H1 (cell line): ENCODE data around the gene CASKIN2. TPM values are rescaled to one million over a fixed set of nuclear protein-coding genes. Genes with fewer than 3 reads are reported as not detected.

Source experiments
- CTCF ChIA-PET: fragments of 300-600 bp; sonication (Branson Sonifier 250); formaldehyde crosslinking; loops from one replicate; lab custom pipeline; 2021; ENCODE audit not compliant: partially characterized antibody; lab: Charles Lee
- POLR2A ChIA-PET: fragments of 300-600 bp; sonication (Branson Sonifier 250); formaldehyde crosslinking; loops from one replicate; lab custom pipeline; 2021; ENCODE audit warnings: inconsistent platforms; ENCODE audit not compliant: partially characterized antibody; lab: Charles Lee
- DNase-seq, 2 experiments: peaks; one replicate each; pipeline versions ENCODE4 v3.0.0 to v3.0.0-alpha.2; 2010 to 2022; ENCODE audit warnings: low spot score in 2 of 2, low read depth in 1 of 2, mixed read lengths in 1 of 2
- FAIRE-seq: peaks from 2 replicates; lab custom pipeline; 2011; peaks lifted over from hg19 to GRCh38; lab: Jason Lieb, UNC
- H2AFZ ChIP-seq: 2 replicates; pipeline ENCODE4 v1.8.1; 2012; ENCODE audit warnings: low read length, inconsistent platforms
- H2AK5ac ChIP-seq: 2 replicates; pipeline ENCODE4 v1.6.1; 2013; ENCODE audit warnings: low read depth, low read length
- H2BK120ac ChIP-seq: replicated peaks from 2 replicates; pipeline ENCODE3; 2013; ENCODE audit warnings: low read depth, low read length, inconsistent platforms
- H2BK12ac ChIP-seq: 2 replicates; pipeline ENCODE4 v1.6.1; 2013; ENCODE audit warnings: low read depth, low read length
- H2BK15ac ChIP-seq: 2 replicates; pipeline ENCODE4 v1.6.1; 2013; ENCODE audit warnings: low read length
- H2BK20ac ChIP-seq: 2 replicates; pipeline ENCODE4 v1.6.1; 2013; ENCODE audit warnings: low read length
- H2BK5ac ChIP-seq: 2 replicates; pipeline ENCODE4 v1.6.1; 2013; ENCODE audit warnings: low read depth, low read length
- H3K14ac ChIP-seq: 2 replicates; pipeline ENCODE4 v1.6.1; 2013; ENCODE audit warnings: inconsistent platforms; ENCODE audit not compliant: insufficient read length
- H3K18ac ChIP-seq: 2 replicates; pipeline ENCODE4 v1.6.1; 2013; ENCODE audit warnings: low read length; ENCODE audit errors: extremely low read depth
- H3K23ac ChIP-seq: 2 replicates; pipeline ENCODE4 v1.6.1; 2013; ENCODE audit warnings: inconsistent platforms; ENCODE audit not compliant: insufficient read length
- H3K23me2 ChIP-seq: 2 replicates; pipeline ENCODE4 v1.6.1; 2013; ENCODE audit warnings: low read depth, low read length
- H3K27ac ChIP-seq: 2 replicates; pipeline ENCODE4 v1.6.1; 2011; ENCODE audit warnings: low read depth, low read length, inconsistent platforms
- H3K27me3 ChIP-seq, 4 experiments: replicated peaks in 1 of 4; 1 replicate in 1 of 4; 2 replicates in 3 of 4; pipeline versions ENCODE4 v1.6.1 to v1.8.1; 2011 to 2013; ENCODE audit warnings: low read length in 3 of 4, mild to moderate bottlenecking in 3 of 4, inconsistent platforms in 2 of 4, mixed read lengths in 2 of 4, moderate library complexity in 1 of 4; ENCODE audit not compliant: control insufficient read depth in 3 of 4, insufficient read depth in 3 of 4; ENCODE audit errors: extremely low read depth in 1 of 4
- H3K36me3 ChIP-seq, 4 experiments: 2 replicates each; pipeline versions ENCODE4 v1.6.1 to v1.8.1; 2011 to 2013; ENCODE audit warnings: mild to moderate bottlenecking in 4 of 4, low read length in 3 of 4, moderate library complexity in 2 of 4, control low read depth in 1 of 4, inconsistent platforms in 1 of 4; ENCODE audit not compliant: insufficient read depth in 4 of 4, control insufficient read depth in 2 of 4
- H3K4ac ChIP-seq: replicated peaks from 2 replicates; pipeline ENCODE3; 2013; ENCODE audit warnings: low read length, low read depth, mixed read lengths, inconsistent platforms; ENCODE audit not compliant: insufficient read length
- H3K4me1 ChIP-seq, 4 experiments: replicated peaks in 1 of 4; 1 replicate in 1 of 4; 2 replicates in 3 of 4; pipeline versions ENCODE4 v1.6.1 to v1.8.1; 2011 to 2013; ENCODE audit warnings: low read length in 3 of 4, inconsistent platforms in 2 of 4, mixed read lengths in 1 of 4; ENCODE audit not compliant: insufficient read depth in 4 of 4, control insufficient read depth in 3 of 4
- H3K4me2 ChIP-seq, 2 experiments: 2 replicates each; pipeline versions ENCODE4 v1.6.1 to v1.8.1; 2011 to 2013; ENCODE audit warnings: low read depth in 2 of 2, low read length in 2 of 2, control low read depth in 1 of 2, inconsistent platforms in 1 of 2, mild to moderate bottlenecking in 1 of 2; ENCODE audit not compliant: insufficient read depth in 1 of 2
- H3K4me3 ChIP-seq, 4 experiments: fragments of 200-600, 300-600 bp in 1 of 4; sonication (generic), shearing (Covaris generic), sonication (Bioruptor Twin) in 1 of 4; 2 replicates each; pipeline versions ENCODE4 v1.5.1 to v1.8.1; 2011 to 2016; ENCODE audit warnings: low read length in 4 of 4, low read depth in 3 of 4, control low read depth in 2 of 4, inconsistent platforms in 2 of 4, mild to moderate bottlenecking in 2 of 4, mixed read lengths in 1 of 4, moderate library complexity in 1 of 4; ENCODE audit not compliant: insufficient read depth in 2 of 4; ENCODE audit errors: extremely low read depth in 1 of 4
- H3K56ac ChIP-seq: replicated peaks from 2 replicates; pipeline ENCODE3; 2013; ENCODE audit warnings: low read depth, mild to moderate bottlenecking, mixed read lengths, low read length, inconsistent platforms; ENCODE audit not compliant: insufficient read length
- H3K79me1 ChIP-seq: 2 replicates; pipeline ENCODE4 v1.6.1; 2013; ENCODE audit warnings: low read depth, low read length, control low read depth
- H3K79me2 ChIP-seq, 2 experiments: 2 replicates each; pipeline versions ENCODE4 v1.6.1 to v1.8.1; 2012 to 2013; ENCODE audit warnings: low read length in 2 of 2, mild to moderate bottlenecking in 2 of 2, inconsistent platforms in 1 of 2; ENCODE audit not compliant: insufficient read depth in 2 of 2, control insufficient read depth in 1 of 2
- H3K9ac ChIP-seq, 4 experiments: replicated peaks in 1 of 4; 1 replicate in 1 of 4; 2 replicates in 3 of 4; pipeline versions ENCODE4 v1.6.1 to v1.8.1; 2011 to 2013; ENCODE audit warnings: low read depth in 3 of 4, low read length in 3 of 4, control low read depth in 2 of 4, mild to moderate bottlenecking in 2 of 4, moderate library complexity in 2 of 4, inconsistent platforms in 1 of 4; ENCODE audit errors: extremely low read depth in 1 of 4
- H3K9me3 ChIP-seq, 2 experiments: 2 replicates each; pipeline versions ENCODE4 v1.6.1 to v1.8.1; 2012 to 2013; ENCODE audit warnings: mild to moderate bottlenecking in 2 of 2, moderate library complexity in 2 of 2, control low read depth in 1 of 2, inconsistent platforms in 1 of 2, low read depth in 1 of 2, low read length in 1 of 2, mixed read lengths in 1 of 2; ENCODE audit not compliant: insufficient read depth in 2 of 2
- H4K20me1 ChIP-seq, 2 experiments: replicated peaks in 1 of 2; 2 replicates each; pipeline versions ENCODE3 to v1.8.1; 2011 to 2013; ENCODE audit warnings: inconsistent platforms in 2 of 2, low read length in 2 of 2, mild to moderate bottlenecking in 1 of 2; ENCODE audit not compliant: insufficient read depth in 2 of 2, control insufficient read depth in 1 of 2
- H4K5ac ChIP-seq: 2 replicates; pipeline ENCODE4 v1.6.1; 2013; ENCODE audit warnings: low read length, low read depth, mixed read lengths, inconsistent platforms; ENCODE audit not compliant: insufficient read length
- H4K8ac ChIP-seq: 2 replicates; pipeline ENCODE4 v1.8.0; 2013; ENCODE audit warnings: mild to moderate bottlenecking, moderate library complexity, low read length, inconsistent platforms; ENCODE audit not compliant: insufficient read depth; ENCODE audit errors: extremely low read depth
- H4K91ac ChIP-seq: replicated peaks from 2 replicates; pipeline ENCODE3; 2013; ENCODE audit warnings: low read length, mixed read lengths, inconsistent platforms; ENCODE audit not compliant: insufficient read length
- BACH1 ChIP-seq: IDR thresholded peaks from 2 replicates; pipeline ENCODE4 v1.6.1; 2012; ENCODE audit warnings: low read length, improper control_type of control experiment
- NRF1 ChIP-seq: IDR thresholded peaks from 2 replicates; pipeline ENCODE4 v1.6.1; 2011; ENCODE audit warnings: mild to moderate bottlenecking, low read depth, low read length, improper control_type of control experiment
- RNF2 ChIP-seq: fragments of 200-900, 300-1000 bp; sonication (generic); IDR thresholded peaks from 2 replicates; pipeline ENCODE4 v1.7.1; 2016; ENCODE audit warnings: borderline replicate concordance, low read depth, mild to moderate bottlenecking, antibody characterized with exemption, low read length; ENCODE audit not compliant: poor library complexity, severe bottlenecking; ENCODE audit errors: missing control alignments
- TCF12 ChIP-seq: IDR thresholded peaks from 2 replicates; pipeline ENCODE4 v1.6.1; 2011; ENCODE audit warnings: low read depth, mild to moderate bottlenecking, low read length
- WGBS, 2 experiments: shearing (Covaris generic) in 1 of 2; methylation state at CpG; one replicate each; pipeline versions ENCODE4 v1.1.6 to v1.1.7; 2013 to 2015; ENCODE audit warnings: low lambda C conversion rate in 2 of 2, mixed read lengths in 2 of 2, inconsistent platforms in 1 of 2, low coverage in 1 of 2, missing lambda C conversion rate in 1 of 2; ENCODE audit not compliant: insufficient replicate concordance in 2 of 2, insufficient coverage in 1 of 2, insufficient read length in 1 of 2; ENCODE audit errors: extremely low coverage in 1 of 2, missing lambda C conversion rate in 1 of 2; 5-methylcytosine and 5-hydroxymethylcytosine counted together
- polyA plus RNA-seq, 7 experiments: library from polyadenylated mRNA; depleted of rRNA in 3 of 7; stranded (reverse) in 5 of 7; unstranded in 2 of 7; fragments of >200 nt in 5 of 7; fragments of 200-250 nt in 2 of 7; gene quantifications; 1 replicate in 5 of 7; 2 replicates in 1 of 7; 4 replicates in 1 of 7; pipeline versions ENCODE4 v1.2.1 to v1.2.3, GENCODE V29; 2011 to 2013; ENCODE audit warnings: missing spikeins in 2 of 7, mixed read lengths in 2 of 7
- total RNA-seq: library from RNA; stranded (reverse); fragmentation: NEBNext Ultra II Directional; extraction: Animal tissue kit (Norgen Biotek cat#: 25700); gene quantifications from 2 replicates; pipeline ENCODE4 v1.2.1, GENCODE V29; 2021
- TF ChIP-seq, protein P1 (sequence below): IDR thresholded peaks from 2 replicates; pipeline ENCODE4 v1.6.1; 2011; ENCODE audit warnings: low read depth, mild to moderate bottlenecking, low read length; ENCODE audit not compliant: insufficient read depth

Gene CASKIN2
- total and polyA plus RNA-seq, 2 of the 8 experiments (the other 6 are each of a cell fraction or from before 2014, with no cell fraction given), result 6.7 to 32.3 TPM

DNA sequence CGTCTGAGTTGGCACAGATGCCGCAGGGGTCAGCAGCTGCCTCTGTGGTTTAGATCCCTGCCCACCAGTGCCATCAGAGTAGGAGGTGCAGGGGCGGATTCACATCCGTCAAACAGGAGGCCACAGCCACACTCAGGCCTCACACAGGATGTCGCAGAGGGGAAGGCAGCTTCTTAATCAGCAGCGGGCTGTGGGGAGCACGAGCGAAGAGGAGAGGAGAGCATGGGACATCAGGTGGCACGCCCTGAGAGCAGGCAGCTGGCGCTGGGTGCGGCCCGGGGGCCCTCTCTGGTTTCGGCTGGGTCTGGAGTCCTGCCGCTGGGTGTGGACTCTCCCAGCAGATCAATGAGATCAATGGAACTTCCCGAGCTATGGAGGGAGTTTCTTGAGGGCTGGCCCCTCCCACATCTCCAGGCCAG lies 19.8 kb upstream of the CASKIN2 start:
- Histone ChIP-seq H3K79me2 (no peaks in the 10 kb centered on the region), H2AK5ac (no peak overlapping the region), H3K4ac (no peak overlapping the region), H3K18ac (no peak overlapping the region), H4K20me1 (peaks cover 5 to 6% of the 10 kb centered on the region in 2 experiments), H4K91ac (no peak overlapping the region), H3K4me3 (no peak overlapping the region), H2BK12ac (no peak overlapping the region), H3K36me3 (no peaks in the 10 kb centered on the region), H3K14ac (no peak overlapping the region), H3K9me3 (no peaks in the 10 kb centered on the region), H3K27ac (no peak overlapping the region), H4K8ac (no peak overlapping the region), H2BK120ac (no peak overlapping the region), H3K56ac (no peak overlapping the region), H3K27me3 (no peaks in the 10 kb centered on the region), H3K9ac (no peak overlapping the region), H2AFZ (no peak overlapping the region), H2BK20ac (no peak overlapping the region), H2BK15ac (no peak overlapping the region), H3K23me2 (no peaks in the 10 kb centered on the region), H3K4me1 (peaks cover 0 to 6% (median 4%) of the 10 kb centered on the region in 4 experiments; a peak in 5 of 7 replicates), H2BK5ac (no peak overlapping the region), H3K79me1 (peaks cover 2% of the 10 kb centered on the region), H3K4me2 (no peak overlapping the region), H4K5ac (no peak overlapping the region), H3K23ac (no peak overlapping the region)
- no peak for DNase-seq
- FAIRE-seq, result no peak
- POLR2A ChIA-PET, result interaction anchor here (1.6 kb wide), 2 partner anchors 18 kb away, joined by 4 to 6 read pairs; partner anchors contain the start of gene TSEN54
- CTCF ChIA-PET, result interaction anchor here (0.6 to 2.5 kb wide), 6 partner anchors 10 to 67 kb away, joined by 3 to 16 read pairs (median 4); partner anchors contain the start of genes LLGL2 and TSEN54
- TF ChIP-seq BACH1 (no peak), RNF2 (no peak), TCF12 (no peak), NRF1 (no peak)
- TF ChIP-seq, protein P1, sequence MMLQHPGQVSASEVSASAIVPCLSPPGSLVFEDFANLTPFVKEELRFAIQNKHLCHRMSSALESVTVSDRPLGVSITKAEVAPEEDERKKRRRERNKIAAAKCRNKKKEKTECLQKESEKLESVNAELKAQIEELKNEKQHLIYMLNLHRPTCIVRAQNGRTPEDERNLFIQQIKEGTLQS, result no peak
- 92% methylated on average over 15 of the region's 15 CpGs; no CpG with 5 or more reads in 1 of the 2 experiments for WGBS, 2 experiments
